Panc1 (cell line): ENCODE measurements around the gene MRPL20.

ENCODE experiments used
- POLR2AphosphoS5 ChIP-seq: IDR thresholded peaks from 2 replicates; pipeline ENCODE4 v1.6.1; 2012; ENCODE audit warnings: mild to moderate bottlenecking, low read depth, low read length, moderate library complexity
- TF ChIP-seq, protein P1 (sequence below): fragments of 450-650 bp; IDR thresholded peaks from 2 replicates; pipeline ENCODE4 v1.5.1; 2017; ENCODE audit warnings: mild to moderate bottlenecking

DNA sequence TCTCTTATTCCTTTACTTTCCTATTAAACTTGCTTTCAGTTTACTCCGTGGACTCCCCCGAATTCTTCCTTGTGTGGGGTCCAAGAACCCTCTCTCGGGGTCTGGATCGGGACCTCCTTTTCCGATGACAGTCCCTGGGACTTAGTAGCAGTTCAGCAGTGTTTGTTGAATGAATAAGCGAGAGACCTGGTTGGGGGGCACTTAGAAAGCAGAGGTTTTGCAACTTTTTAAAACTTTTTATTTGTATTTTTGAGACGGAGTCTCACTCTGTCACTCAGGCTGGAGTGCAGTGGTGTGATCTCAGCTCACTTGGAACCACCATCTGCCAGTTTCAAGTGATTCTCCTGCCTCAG lies 16.1 kb upstream of the MRPL20 start:
- TF ChIP-seq, protein P1, sequence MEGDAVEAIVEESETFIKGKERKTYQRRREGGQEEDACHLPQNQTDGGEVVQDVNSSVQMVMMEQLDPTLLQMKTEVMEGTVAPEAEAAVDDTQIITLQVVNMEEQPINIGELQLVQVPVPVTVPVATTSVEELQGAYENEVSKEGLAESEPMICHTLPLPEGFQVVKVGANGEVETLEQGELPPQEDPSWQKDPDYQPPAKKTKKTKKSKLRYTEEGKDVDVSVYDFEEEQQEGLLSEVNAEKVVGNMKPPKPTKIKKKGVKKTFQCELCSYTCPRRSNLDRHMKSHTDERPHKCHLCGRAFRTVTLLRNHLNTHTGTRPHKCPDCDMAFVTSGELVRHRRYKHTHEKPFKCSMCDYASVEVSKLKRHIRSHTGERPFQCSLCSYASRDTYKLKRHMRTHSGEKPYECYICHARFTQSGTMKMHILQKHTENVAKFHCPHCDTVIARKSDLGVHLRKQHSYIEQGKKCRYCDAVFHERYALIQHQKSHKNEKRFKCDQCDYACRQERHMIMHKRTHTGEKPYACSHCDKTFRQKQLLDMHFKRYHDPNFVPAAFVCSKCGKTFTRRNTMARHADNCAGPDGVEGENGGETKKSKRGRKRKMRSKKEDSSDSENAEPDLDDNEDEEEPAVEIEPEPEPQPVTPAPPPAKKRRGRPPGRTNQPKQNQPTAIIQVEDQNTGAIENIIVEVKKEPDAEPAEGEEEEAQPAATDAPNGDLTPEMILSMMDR, result no peak
- no peak for TF ChIP-seq POLR2AphosphoS5
